BE2C (cell line): Measurements from ENCODE around the gene POLN.

ENCODE experiments used
- DNase-seq: peaks from one replicate; pipeline ENCODE4 v3.0.0-alpha.2; 2020
- H3K27me3 ChIP-seq: fragments of 250-450 bp; sonication (Bioruptor Pico); 2 replicates; pipeline ENCODE4 v1.5.1; 2020; ENCODE audit warnings: mild to moderate bottlenecking
- H3K36me3 ChIP-seq: fragments of 250-450 bp; sonication (Bioruptor Pico); 2 replicates; pipeline ENCODE4 v1.5.1; 2020; ENCODE audit warnings: mild to moderate bottlenecking
- H3K4me1 ChIP-seq: fragments of 250-450 bp; sonication (Bioruptor Pico); 2 replicates; pipeline ENCODE4 v1.5.1; 2020
- H3K4me3 ChIP-seq: 2 replicates; pipeline ENCODE4 v1.5.1; 2011; ENCODE audit warnings: low read depth, low read length
- H3K9me3 ChIP-seq: fragments of 250-450 bp; sonication (Bioruptor Pico); 2 replicates; pipeline ENCODE4 v1.5.1; 2020
- CTCF ChIP-seq: IDR thresholded peaks from 2 replicates; pipeline ENCODE4 v1.5.1; 2012; ENCODE audit warnings: mild to moderate bottlenecking, low read depth, low read length

Gene POLN

GRCh38 chr4:2058264-2059045, 183.5 kb downstream of the POLN start:
- Histone ChIP-seq H3K4me1 (no peaks in the 10 kb centered on the region), H3K9me3 (no peaks in the 10 kb centered on the region), H3K36me3 (no peaks in the 10 kb centered on the region; the same call in none of the 2 replicates), H3K4me3 (peak overlapping the region; percentile 45), H3K27me3 (peaks cover 6% of the 10 kb centered on the region)
- no peak for TF ChIP-seq CTCF
- peak; percentile 59 for DNase-seq

- peaks cover 8% of the 10 kb centered on the region for H3K27me3 ChIP-seq
- TF ChIP-seq CTCF, result no peak
- H3K36me3 ChIP-seq, result no peaks in the 10 kb centered on the region; the same call in 1 of the 2 replicates
- no peak for DNase-seq
- H3K4me3 ChIP-seq, result no peak overlapping the region
- no peaks in the 10 kb centered on the region for H3K4me1 ChIP-seq
- H3K9me3 ChIP-seq, result no peaks in the 10 kb centered on the region; the same call in 1 of the 2 replicates
Measured at GRCh38 chr4:2057382-2058065, 184.4 kb downstream of the POLN start.

GRCh38 chr4:2054217-2054616, 187.7 kb downstream of the POLN start:
- no peak for TF ChIP-seq CTCF
- no peak for DNase-seq
- peaks cover 8% of the 10 kb centered on the region for H3K27me3 ChIP-seq
- H3K9me3 ChIP-seq, result no peaks in the 10 kb centered on the region; the same call in 1 of the 2 replicates
- H3K36me3 ChIP-seq, result no peaks in the 10 kb centered on the region
- no peaks in the 10 kb centered on the region for H3K4me1 ChIP-seq
- no peak overlapping the region for H3K4me3 ChIP-seq

GRCh38 chr4:2051086-2051485, 190.8 kb downstream of the POLN start:
- TF ChIP-seq CTCF, result no peak
- Histone ChIP-seq H3K27me3 (peaks cover 3% of the 10 kb centered on the region), H3K9me3 (no peaks in the 10 kb centered on the region; the same call in 1 of the 2 replicates), H3K4me3 (no peak overlapping the region), H3K36me3 (no peaks in the 10 kb centered on the region), H3K4me1 (no peaks in the 10 kb centered on the region)
- DNase-seq, result no peak

- Histone ChIP-seq H3K9me3 (peaks cover under 1% of the 10 kb centered on the region; the same call in 1 of the 2 replicates), H3K36me3 (no peaks in the 10 kb centered on the region), H3K27me3 (peaks cover 3% of the 10 kb centered on the region), H3K4me3 (no peak overlapping the region), H3K4me1 (no peaks in the 10 kb centered on the region)
- no peak for TF ChIP-seq CTCF
- no peak for DNase-seq
Measured at GRCh38 chr4:2049811-2050210, 192.1 kb downstream of the POLN start.

GRCh38 chr4:2049381-2049780, 192.5 kb downstream of the POLN start:
- no peaks in the 10 kb centered on the region; the same call in 1 of the 2 replicates for H3K36me3 ChIP-seq
- H3K4me1 ChIP-seq, result no peaks in the 10 kb centered on the region
- H3K9me3 ChIP-seq, result peaks cover 4% of the 10 kb centered on the region; the same call in 1 of the 2 replicates
- TF ChIP-seq CTCF, result no peak
- H3K4me3 ChIP-seq, result no peak overlapping the region
- no peak for DNase-seq
- H3K27me3 ChIP-seq, result peaks cover 3% of the 10 kb centered on the region
